B cell (primary cell): ENCODE measurements around the gene RLN3. TPM values are rescaled to one million over a fixed set of nuclear protein-coding genes. Genes with fewer than 3 reads are reported as not detected.

Experiments used
- ATAC-seq: fragments of 200-7000 bp; cut with Tn5 transposase; one replicate; pipeline ENCODE4 v1.10.0; 2021; ENCODE audit warnings: low read depth, mild to moderate bottlenecking, moderate number of reproducible peaks, moderate library complexity
- CTCF ChIA-PET: fragments of 350-600 bp; sonication (Branson Sonifier 250); formaldehyde crosslinking; loops from one replicate; lab custom pipeline; 2021; ENCODE audit warnings: antibody characterized with exemption, inconsistent platforms; lab: Charles Lee
- POLR2A ChIA-PET: fragments of 350-600 bp; sonication (Branson Sonifier 250); formaldehyde crosslinking; loops from one replicate; lab custom pipeline; 2021; ENCODE audit warnings: antibody characterized with exemption; lab: Charles Lee
- DNase-seq: peaks from one replicate; pipeline ENCODE4 v3.0.0; 2013
- H2AFZ ChIP-seq: 2 replicates; pipeline ENCODE4 v1.6.1; 2012; ENCODE audit warnings: mild to moderate bottlenecking, low read depth, low read length; ENCODE audit not compliant: insufficient read depth, poor library complexity, severe bottlenecking
- H3K27ac ChIP-seq, 2 donors: 1 replicate in 1 of 2; 2 replicates in 1 of 2; pipeline ENCODE4 v1.5.1; 2012 to 2013; ENCODE audit warnings: low read length in 2 of 2, mild to moderate bottlenecking in 2 of 2, moderate library complexity in 1 of 2
- H3K27me3 ChIP-seq, 4 experiments: fragments of 200-600 bp in 1 of 4; sonication (generic) in 1 of 4; replicated peaks in 1 of 4; 1 replicate in 2 of 4; 2 replicates in 2 of 4; pipeline versions ENCODE4 v1.6.1 to v1.7.0; 2013 to 2016; ENCODE audit warnings: low read length in 3 of 4, mild to moderate bottlenecking in 2 of 4, mixed read lengths in 1 of 4, moderate library complexity in 1 of 4; ENCODE audit not compliant: insufficient read depth in 4 of 4, control insufficient read depth in 3 of 4; ENCODE audit errors: control extremely low read depth in 1 of 4
- H3K36me3 ChIP-seq, 2 experiments: replicated peaks in 1 of 2; 1 replicate in 1 of 2; 2 replicates in 1 of 2; pipeline versions ENCODE4 v1.6.1 to v1.7.1; 2013; ENCODE audit warnings: low read length in 1 of 2; ENCODE audit not compliant: insufficient read depth in 2 of 2, control insufficient read depth in 1 of 2; ENCODE audit errors: control extremely low read depth in 1 of 2, extremely low read depth in 1 of 2
- H3K4me1 ChIP-seq, 2 donors: fragments of 200-600 bp in 1 of 2; sonication (generic) in 1 of 2; 1 replicate in 1 of 2; 2 replicates in 1 of 2; pipeline versions ENCODE4 v1.5.1 to v1.6.1; 2013 to 2017; ENCODE audit warnings: low read length in 2 of 2; ENCODE audit not compliant: control insufficient read depth in 2 of 2, insufficient read depth in 2 of 2
- H3K4me2 ChIP-seq: replicated peaks from 2 replicates; pipeline ENCODE3; 2012; ENCODE audit warnings: mild to moderate bottlenecking, low read depth, low read length; ENCODE audit not compliant: poor library complexity, severe bottlenecking
- H3K4me3 ChIP-seq, 5 experiments: fragments of 200-600 bp in 1 of 5; sonication (generic) in 1 of 5; 1 replicate in 3 of 5; 2 replicates in 2 of 5; pipeline versions ENCODE4 v1.5.1 to v1.7.0; 2011 to 2016; ENCODE audit warnings: low read length in 4 of 5, mild to moderate bottlenecking in 4 of 5, low read depth in 2 of 5, control low read depth in 1 of 5, moderate library complexity in 1 of 5; ENCODE audit not compliant: insufficient read depth in 1 of 5; ENCODE audit errors: control extremely low read depth in 1 of 5, extremely low read depth in 1 of 5
- H3K79me2 ChIP-seq: fragments of 200-600 bp; sonication (generic); one replicate; pipeline ENCODE4 v1.6.0; 2016; ENCODE audit warnings: low read length; ENCODE audit not compliant: control insufficient read depth, insufficient read depth
- H3K9ac ChIP-seq: fragments of 200-600 bp; sonication (generic); 2 replicates; pipeline ENCODE4 v1.6.1; 2017; ENCODE audit warnings: mild to moderate bottlenecking, low read length, moderate library complexity
- H3K9me3 ChIP-seq, 3 donors: one replicate each; pipeline versions ENCODE4 v1.6.1 to v1.7.1; 2013; ENCODE audit warnings: low read length in 2 of 3; ENCODE audit not compliant: control insufficient read depth in 2 of 3, insufficient read depth in 1 of 3; ENCODE audit errors: control extremely low read depth in 1 of 3
- H4K20me1 ChIP-seq: 2 replicates; pipeline ENCODE4 v1.6.0; 2012; ENCODE audit warnings: mild to moderate bottlenecking, low read length; ENCODE audit not compliant: insufficient read depth, control insufficient read depth, poor library complexity, severe bottlenecking
- H3K27ac Mint-ChIP-seq: one replicate; pipeline ENCODE4 v1.8.0; 2021; ENCODE audit warnings: mixed read lengths
- H3K27me3 Mint-ChIP-seq: one replicate; pipeline ENCODE4 v1.8.0; 2021; ENCODE audit warnings: mixed read lengths
- H3K4me1 Mint-ChIP-seq: one replicate; pipeline ENCODE4 v1.8.0; 2021; ENCODE audit warnings: mixed read lengths
- H3K4me3 Mint-ChIP-seq: one replicate; pipeline ENCODE4 v1.8.0; 2021; ENCODE audit warnings: mixed read lengths
- H3K9me3 Mint-ChIP-seq: one replicate; pipeline ENCODE4 v1.8.0; 2022; ENCODE audit warnings: mixed read lengths; ENCODE audit not compliant: insufficient read depth
- EZH2 ChIP-seq: IDR thresholded peaks from 2 replicates; pipeline ENCODE4 v1.6.1; 2012; ENCODE audit warnings: borderline replicate concordance, low read depth, mild to moderate bottlenecking, moderate library complexity, low read length; ENCODE audit not compliant: insufficient read depth, poor library complexity, severe bottlenecking
- WGBS: methylation state at CpG from one replicate; pipeline ENCODE4 v1.1.5; 2013; ENCODE audit warnings: missing lambda C conversion rate; ENCODE audit not compliant: insufficient coverage; 5-methylcytosine and 5-hydroxymethylcytosine counted together
- intact Hi-C: fragments of 100-400 bp; cut with micrococcal nuclease; formaldehyde crosslinking; loops from one replicate; pipeline ENCODE4 v1.10.0; 2022
- polyA plus RNA-seq: library from polyadenylated mRNA; depleted of rRNA; stranded (reverse); fragments of >200 nt; gene quantifications from 2 replicates; pipeline ENCODE4 v1.2.3, GENCODE V29; 2012
- total RNA-seq, 2 donors: library from RNA; stranded (reverse); fragments of 120-200 nt in 1 of 2; gene quantifications; 1 replicate in 1 of 2; 2 replicates in 1 of 2; pipeline versions ENCODE4 v1.2.3 to v1.2.4, GENCODE V29; 2013 to 2022
- TF ChIP-seq, protein P1 (sequence below): fragments of 200-600 bp; IDR thresholded peaks from one replicate; pipeline ENCODE4 v1.8.0; 2022; ENCODE audit warnings: antibody characterized with exemption, mild to moderate bottlenecking

The RLN3 gene
- total and polyA plus RNA-seq, 2 donors (not counting 1 experiment from before 2014, with no cell fraction given): 0.42 TPM; not detected in 1

DNA sequence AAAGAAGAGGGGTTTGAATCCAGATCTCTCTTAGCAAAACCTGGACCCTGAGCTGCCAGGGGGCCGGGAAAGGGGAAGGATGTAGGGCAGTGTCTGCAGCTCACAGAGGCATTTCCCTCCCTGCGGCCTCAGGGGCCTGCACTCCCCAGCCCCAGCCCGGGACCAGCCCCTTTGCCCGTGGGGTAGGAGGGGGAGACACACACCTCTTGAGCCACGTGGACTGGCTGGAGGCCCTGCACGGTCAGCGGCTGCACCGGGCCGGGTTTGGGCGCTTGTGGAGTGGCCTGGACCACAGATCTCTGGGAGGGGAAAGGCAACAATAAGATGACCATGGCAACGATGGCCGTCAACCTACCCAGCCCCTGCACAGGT is 48.7 kb upstream of the RLN3 start:
- TF ChIP-seq, protein P1, sequence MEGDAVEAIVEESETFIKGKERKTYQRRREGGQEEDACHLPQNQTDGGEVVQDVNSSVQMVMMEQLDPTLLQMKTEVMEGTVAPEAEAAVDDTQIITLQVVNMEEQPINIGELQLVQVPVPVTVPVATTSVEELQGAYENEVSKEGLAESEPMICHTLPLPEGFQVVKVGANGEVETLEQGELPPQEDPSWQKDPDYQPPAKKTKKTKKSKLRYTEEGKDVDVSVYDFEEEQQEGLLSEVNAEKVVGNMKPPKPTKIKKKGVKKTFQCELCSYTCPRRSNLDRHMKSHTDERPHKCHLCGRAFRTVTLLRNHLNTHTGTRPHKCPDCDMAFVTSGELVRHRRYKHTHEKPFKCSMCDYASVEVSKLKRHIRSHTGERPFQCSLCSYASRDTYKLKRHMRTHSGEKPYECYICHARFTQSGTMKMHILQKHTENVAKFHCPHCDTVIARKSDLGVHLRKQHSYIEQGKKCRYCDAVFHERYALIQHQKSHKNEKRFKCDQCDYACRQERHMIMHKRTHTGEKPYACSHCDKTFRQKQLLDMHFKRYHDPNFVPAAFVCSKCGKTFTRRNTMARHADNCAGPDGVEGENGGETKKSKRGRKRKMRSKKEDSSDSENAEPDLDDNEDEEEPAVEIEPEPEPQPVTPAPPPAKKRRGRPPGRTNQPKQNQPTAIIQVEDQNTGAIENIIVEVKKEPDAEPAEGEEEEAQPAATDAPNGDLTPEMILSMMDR: no peak
- no peak for TF ChIP-seq EZH2
- WGBS: 17% methylated on average over 11 of the region's 12 CpGs
- H3K4me1 ChIP-seq: peaks cover 35 to 59% of the 10 kb centered on the region in 2 donors
- H3K27me3 ChIP-seq: peaks cover 0 to 7% (median 0%) of the 10 kb centered on the region in 4 experiments
- H3K79me2 ChIP-seq: peaks cover 3% of the 10 kb centered on the region
- no peak for ATAC-seq
- H4K20me1 ChIP-seq: no peaks in the 10 kb centered on the region
- CTCF ChIA-PET: interaction anchor here (1.0 to 2.2 kb wide), 5 partner anchors 9 to 69 kb away, joined by 3 to 6 read pairs (median 5); partner anchors contain the start of gene DCAF15
- peak overlapping the region; percentile 94 for H3K4me2 ChIP-seq
- peak overlapping the region in 1 of 2 donors; percentile 43 for H3K27ac ChIP-seq
- DNase-seq: peak; percentile 47
- peak overlapping the region in 4 of 5 experiments; percentile 31 to 65 (median 48) for H3K4me3 ChIP-seq
- intact Hi-C loops: no loop called here
- peak overlapping the region; percentile 73 for H2AFZ ChIP-seq
- Mint-ChIP-seq H3K27me3 (no peaks in the 10 kb centered on the region), H3K9me3 (no peaks in the 10 kb centered on the region), H3K4me1 (peaks cover 45% of the 10 kb centered on the region), H3K4me3 (peak overlapping the region; percentile 56), H3K27ac (peak overlapping the region; percentile 56)
- peaks cover 0 to 5% of the 10 kb centered on the region in 2 experiments for H3K36me3 ChIP-seq
- H3K9ac ChIP-seq: peak overlapping the region; percentile 51
- POLR2A ChIA-PET: interaction anchor here (1.2 to 1.3 kb wide), 2 partner anchors 27 to 52 kb away, joined by 3 read pairs; partner anchors contain the start of genes IL27RA and RFX1
- H3K9me3 ChIP-seq: no peaks in the 10 kb centered on the region

DNA sequence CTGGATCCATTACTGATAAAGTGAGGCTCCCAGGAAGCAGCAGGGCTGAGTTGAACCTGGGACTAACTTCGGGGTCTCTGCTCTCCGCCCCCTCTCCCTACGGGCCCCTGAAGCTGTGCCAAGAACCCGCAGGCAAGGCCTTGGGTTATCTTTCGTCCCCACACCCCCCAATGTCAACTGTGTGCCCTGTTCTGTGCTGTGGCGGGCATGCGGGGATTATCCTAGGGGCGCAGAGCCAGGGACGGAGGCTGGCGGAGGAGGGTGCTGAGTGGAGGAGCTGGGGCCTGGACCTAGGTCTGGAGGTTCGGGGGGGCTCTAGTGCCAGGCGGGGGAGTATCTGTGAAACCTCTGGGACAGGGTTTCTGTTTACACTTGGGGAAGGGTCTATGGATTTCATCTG is 48.3 kb upstream of the RLN3 start:
- Histone ChIP-seq H3K79me2 (peaks cover 3% of the 10 kb centered on the region), H3K27me3 (peaks cover 0 to 7% (median 0%) of the 10 kb centered on the region in 4 experiments), H3K4me3 (peak overlapping the region in 2 of 5 experiments; percentile 48 to 65), H2AFZ (no peak overlapping the region), H4K20me1 (no peaks in the 10 kb centered on the region), H3K9me3 (no peaks in the 10 kb centered on the region), H3K4me2 (peak overlapping the region; percentile 94), H3K9ac (peak overlapping the region; percentile 51), H3K4me1 (peaks cover 39 to 63% of the 10 kb centered on the region in 2 donors), H3K27ac (no peak overlapping the region), H3K36me3 (peaks cover 0 to 3% of the 10 kb centered on the region in 2 experiments)
- no peak for ATAC-seq
- 70% methylated on average over 8 of the region's 12 CpGs for WGBS
- POLR2A ChIA-PET: interaction anchor here (1.2 to 1.3 kb wide), 2 partner anchors 27 to 52 kb away, joined by 3 read pairs; partner anchors contain the start of genes IL27RA and RFX1
- Mint-ChIP-seq H3K4me3 (peak overlapping the region; percentile 56), H3K27me3 (no peaks in the 10 kb centered on the region), H3K4me1 (peaks cover 46% of the 10 kb centered on the region), H3K9me3 (no peaks in the 10 kb centered on the region), H3K27ac (peak overlapping the region; percentile 65)
- no peak for DNase-seq
- CTCF ChIA-PET: interaction anchor here (1.0 to 2.2 kb wide), 3 partner anchors 27 to 68 kb away, joined by 5 to 6 read pairs (median 6); partner anchors contain the start of gene DCAF15
- intact Hi-C loops: no loop called here
- TF ChIP-seq EZH2: no peak
- TF ChIP-seq, protein P1: no peak
